HL-60 (cell line): ENCODE results near the gene ACTG1.

ENCODE experiments used
- GABPA ChIP-seq: IDR thresholded peaks from 2 replicates; pipeline ENCODE4 v1.6.1; 2012; ENCODE audit warnings: low read depth
- POLR2AphosphoS5 ChIP-seq: IDR thresholded peaks from 2 replicates; pipeline ENCODE4 v1.6.1; 2012; ENCODE audit warnings: low read depth
- SPI1 ChIP-seq: IDR thresholded peaks from 2 replicates; pipeline ENCODE4 v1.6.1; 2012; ENCODE audit warnings: low read depth, mild to moderate bottlenecking, borderline replicate concordance
- TF ChIP-seq, protein P1 (sequence below): IDR thresholded peaks from one replicate; pipeline ENCODE4 v1.5.1; 2011; ENCODE audit warnings: low read length, control low read depth, inconsistent platforms; ENCODE audit not compliant: insufficient read depth

DNA sequence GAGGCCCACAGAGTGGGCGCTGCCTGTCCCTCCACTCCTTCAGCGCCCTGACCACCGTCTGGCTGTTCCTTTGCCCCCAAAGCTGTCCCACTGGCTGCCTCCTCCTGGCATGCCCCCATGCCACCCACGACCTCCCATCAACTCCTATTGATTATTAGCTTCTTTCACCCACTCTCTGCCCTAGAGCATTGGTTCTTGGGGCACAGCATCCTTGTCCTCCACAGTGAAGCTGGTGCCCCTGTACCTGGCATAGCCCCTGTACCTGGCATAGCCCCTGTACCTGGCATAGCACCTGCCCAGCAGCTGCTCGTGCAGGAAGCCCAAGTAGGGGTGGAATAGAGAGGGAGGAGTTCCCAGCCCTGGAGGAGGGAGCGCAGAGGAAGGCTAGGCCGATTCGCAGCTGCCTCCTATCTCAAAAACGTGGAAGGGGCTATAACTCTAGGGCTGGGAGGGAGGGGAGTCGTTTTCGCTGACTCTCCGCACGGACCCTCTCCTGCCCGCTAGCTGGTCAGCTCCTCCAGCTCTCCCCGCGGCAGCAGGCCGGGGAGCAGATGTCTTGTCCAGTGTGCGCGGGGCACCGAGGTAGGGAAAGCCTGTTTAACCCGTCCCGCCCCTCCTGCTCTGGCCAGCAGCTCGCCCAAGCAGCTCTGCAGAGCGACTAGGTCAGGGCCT lies 5.7 kb upstream of the ACTG1 start:
- no peak for TF ChIP-seq POLR2AphosphoS5
- TF ChIP-seq, protein P1, sequence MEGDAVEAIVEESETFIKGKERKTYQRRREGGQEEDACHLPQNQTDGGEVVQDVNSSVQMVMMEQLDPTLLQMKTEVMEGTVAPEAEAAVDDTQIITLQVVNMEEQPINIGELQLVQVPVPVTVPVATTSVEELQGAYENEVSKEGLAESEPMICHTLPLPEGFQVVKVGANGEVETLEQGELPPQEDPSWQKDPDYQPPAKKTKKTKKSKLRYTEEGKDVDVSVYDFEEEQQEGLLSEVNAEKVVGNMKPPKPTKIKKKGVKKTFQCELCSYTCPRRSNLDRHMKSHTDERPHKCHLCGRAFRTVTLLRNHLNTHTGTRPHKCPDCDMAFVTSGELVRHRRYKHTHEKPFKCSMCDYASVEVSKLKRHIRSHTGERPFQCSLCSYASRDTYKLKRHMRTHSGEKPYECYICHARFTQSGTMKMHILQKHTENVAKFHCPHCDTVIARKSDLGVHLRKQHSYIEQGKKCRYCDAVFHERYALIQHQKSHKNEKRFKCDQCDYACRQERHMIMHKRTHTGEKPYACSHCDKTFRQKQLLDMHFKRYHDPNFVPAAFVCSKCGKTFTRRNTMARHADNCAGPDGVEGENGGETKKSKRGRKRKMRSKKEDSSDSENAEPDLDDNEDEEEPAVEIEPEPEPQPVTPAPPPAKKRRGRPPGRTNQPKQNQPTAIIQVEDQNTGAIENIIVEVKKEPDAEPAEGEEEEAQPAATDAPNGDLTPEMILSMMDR: no peak
- TF ChIP-seq SPI1: no peak
- no peak for TF ChIP-seq GABPA
